HG02943 (cell line): Measurements from ENCODE around the gene PLD6.
"Not testable (repeated sequence)": the region's sequence is repeated elsewhere in the genome, so short reads cannot be mapped to it uniquely, and the experiment has no call there.

ENCODE experiments used
- ATAC-seq: cut with Tn5 transposase; IDR thresholded peaks from one replicate; pipeline ENCODE4 v1.9.1; 2021; ENCODE audit warnings: mild to moderate bottlenecking, low read depth, moderate library complexity; ENCODE audit not compliant: unreplicated experiment

The PLD6 gene, protein sequence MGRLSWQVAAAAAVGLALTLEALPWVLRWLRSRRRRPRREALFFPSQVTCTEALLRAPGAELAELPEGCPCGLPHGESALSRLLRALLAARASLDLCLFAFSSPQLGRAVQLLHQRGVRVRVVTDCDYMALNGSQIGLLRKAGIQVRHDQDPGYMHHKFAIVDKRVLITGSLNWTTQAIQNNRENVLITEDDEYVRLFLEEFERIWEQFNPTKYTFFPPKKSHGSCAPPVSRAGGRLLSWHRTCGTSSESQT

DNA sequence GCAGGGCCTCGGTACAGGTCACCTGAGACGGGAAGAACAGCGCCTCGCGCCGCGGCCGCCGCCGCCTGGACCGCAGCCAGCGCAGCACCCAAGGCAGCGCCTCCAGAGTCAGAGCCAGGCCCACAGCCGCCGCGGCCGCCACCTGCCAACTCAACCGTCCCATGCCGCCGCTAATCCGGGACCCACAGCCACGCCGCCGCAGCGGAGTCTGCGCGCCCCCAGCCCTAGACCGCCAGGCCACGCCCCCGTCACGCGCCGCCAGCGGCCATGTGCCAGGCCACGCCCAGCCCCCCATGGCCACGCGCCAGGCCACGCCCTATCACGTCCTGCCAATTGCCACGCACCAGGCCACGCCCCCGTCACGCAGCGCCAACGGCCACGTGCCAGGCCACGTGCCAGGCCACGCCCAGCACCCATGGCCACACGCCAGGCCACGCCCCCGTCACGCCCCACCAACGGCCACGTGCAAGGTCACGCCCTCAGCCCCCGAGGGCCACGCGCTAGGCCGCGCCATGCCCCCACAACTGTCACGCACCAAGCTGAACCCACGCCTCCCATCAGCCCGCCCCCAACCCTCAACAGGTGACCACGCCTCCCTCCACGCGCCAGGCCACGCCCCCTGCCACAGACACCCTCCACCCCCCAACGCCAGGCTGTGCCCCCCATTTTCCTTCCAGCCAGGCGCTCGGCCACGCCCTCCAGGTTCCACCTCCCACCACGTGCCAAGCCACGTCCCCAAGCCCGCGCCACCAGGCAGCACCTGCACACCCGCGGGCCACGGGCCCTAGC lies at the start of gene PLD6:
PLD6 (minus strand) TSS at position 210 of the 789 bp plus-strand sequence; CDS start at position 163, 47 bp downstream.
- ATAC-seq = peak; percentile 70

DNA sequence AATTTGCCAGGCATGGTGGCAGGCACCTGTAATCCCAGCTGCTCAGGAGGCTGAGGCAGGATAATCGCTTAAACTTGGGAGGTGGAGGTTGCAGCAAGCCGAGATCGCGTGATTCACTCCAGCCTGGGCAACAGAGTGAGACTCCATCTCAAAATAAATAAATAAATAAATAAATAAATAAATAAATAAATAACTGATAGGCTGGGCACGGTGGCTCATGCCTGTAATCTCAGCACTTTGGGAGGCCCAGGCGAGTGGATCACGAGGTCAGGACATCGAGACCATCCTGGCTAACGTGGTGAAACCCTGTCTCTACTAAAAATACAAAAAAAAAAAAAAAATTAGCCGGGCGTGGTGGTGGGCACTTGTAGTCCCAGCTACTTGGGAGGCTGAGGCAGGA lies 49.6 kb upstream of the PLD6 start:
- not testable (repeated sequence) for ATAC-seq

- no peak for ATAC-seq
Observed at GRCh38 chr17:17254036-17254435, 47.9 kb upstream of the PLD6 start.

DNA sequence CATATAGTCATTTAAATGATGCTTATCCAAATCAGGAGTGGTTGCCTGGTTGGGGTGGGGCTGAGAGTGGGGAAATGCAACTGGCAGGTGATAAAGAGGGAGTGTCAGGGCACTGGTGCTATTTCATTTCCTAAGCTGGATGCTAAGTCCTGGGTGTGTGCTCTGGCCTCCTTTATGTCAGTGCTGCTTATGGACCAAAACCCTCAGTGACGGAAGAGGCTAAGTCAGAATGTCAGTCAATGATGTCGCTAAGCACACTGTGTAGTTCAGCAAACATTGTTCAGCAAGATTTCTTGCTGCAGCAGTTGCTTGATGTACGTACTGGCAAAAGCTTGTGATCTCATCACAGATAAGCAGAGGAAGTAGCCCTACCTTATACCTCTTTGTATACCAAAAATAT lies 47.3 kb upstream of the PLD6 start:
- ATAC-seq = no peak

DNA sequence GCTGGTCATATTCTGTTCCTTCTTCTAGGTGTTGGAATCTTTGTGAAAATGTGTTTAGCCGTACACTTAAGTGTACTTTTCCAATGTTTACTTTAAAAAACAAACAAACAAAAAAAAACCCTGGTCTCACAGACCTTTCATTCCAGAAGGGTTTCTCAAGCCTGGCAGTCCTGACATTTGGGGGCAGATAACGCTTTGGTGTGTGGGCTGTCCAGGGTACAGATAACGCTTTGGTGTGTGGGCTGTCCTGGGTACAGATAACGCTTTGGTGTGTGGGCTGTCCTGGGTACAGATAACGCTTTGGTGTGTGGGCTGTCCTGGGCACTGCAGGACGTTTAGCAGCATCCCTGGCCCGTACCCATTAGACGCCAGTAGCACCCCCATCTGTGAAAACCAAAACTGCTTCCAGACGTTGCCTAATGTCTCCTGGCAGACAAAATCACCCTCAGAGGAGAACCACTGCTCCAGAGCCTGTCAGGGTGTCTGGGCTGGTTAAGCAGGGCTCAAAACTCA lies 46.1 kb upstream of the PLD6 start:
- no peak for ATAC-seq

DNA sequence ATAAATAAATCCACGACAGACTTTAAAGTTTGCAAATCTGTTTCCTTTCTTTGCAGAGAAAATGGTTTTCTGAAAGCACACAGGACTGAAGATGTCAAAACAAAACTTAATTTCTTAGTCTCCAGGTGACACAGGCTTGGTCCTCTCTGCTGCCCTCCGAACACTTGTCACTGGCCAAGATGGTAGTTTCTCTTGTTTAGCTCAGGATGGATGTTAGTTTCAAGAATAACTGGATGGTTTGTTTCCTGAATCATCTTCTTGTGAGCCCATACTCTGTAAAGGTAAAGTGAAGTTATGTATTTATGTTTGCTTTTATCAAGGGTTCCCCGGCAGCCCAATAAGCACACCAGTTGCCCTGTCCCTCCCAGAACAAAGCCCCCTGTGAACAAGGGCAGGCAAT lies 40.7 kb upstream of the PLD6 start:
- no peak for ATAC-seq

- ATAC-seq = no peak
Observed at GRCh38 chr17:17243163-17243562, 37.0 kb upstream of the PLD6 start.

GRCh38 chr17:17242246-17242645 lies 36.1 kb upstream of the PLD6 start:
- ATAC-seq = no peak

- ATAC-seq = no peak
Observed at GRCh38 chr17:17241656-17242055, 35.5 kb upstream of the PLD6 start.

DNA sequence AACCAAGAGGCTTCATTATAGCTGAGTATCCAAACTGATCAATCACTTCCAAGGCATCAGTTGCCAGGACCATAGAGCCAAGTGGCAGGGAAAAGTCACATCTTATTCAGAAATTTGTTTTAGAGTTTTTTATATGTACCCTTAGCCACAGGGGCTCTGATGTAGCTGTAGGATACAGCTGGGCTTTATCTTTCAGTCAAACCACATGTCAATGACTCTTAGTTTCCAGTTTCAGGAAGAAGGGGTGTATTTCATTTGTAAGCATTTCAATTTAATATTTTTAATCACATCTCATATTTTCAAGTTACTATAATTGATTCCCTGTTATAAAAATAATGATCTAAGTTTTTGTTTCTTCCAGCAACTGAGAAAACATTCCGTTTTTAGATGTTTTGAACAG lies 33.7 kb upstream of the PLD6 start:
- no peak for ATAC-seq

- peak; percentile 68 for ATAC-seq
Observed at GRCh38 chr17:17237026-17237799, 31.1 kb upstream of the PLD6 start, which contains the start of gene FLCN. FLCN (minus strand) TSS chr17:17237168; CDS start chr17:17228137, 9,031 bp downstream.

- ATAC-seq = peak; percentile 2
Observed at GRCh38 chr17:17236295-17237025, 30.3 kb upstream of the PLD6 start.

- no peak for ATAC-seq
Observed at GRCh38 chr17:17235212-17236174, 29.4 kb upstream of the PLD6 start.

GRCh38 chr17:17232303-17232621 lies 26.1 kb upstream of the PLD6 start:
- no peak for ATAC-seq

DNA sequence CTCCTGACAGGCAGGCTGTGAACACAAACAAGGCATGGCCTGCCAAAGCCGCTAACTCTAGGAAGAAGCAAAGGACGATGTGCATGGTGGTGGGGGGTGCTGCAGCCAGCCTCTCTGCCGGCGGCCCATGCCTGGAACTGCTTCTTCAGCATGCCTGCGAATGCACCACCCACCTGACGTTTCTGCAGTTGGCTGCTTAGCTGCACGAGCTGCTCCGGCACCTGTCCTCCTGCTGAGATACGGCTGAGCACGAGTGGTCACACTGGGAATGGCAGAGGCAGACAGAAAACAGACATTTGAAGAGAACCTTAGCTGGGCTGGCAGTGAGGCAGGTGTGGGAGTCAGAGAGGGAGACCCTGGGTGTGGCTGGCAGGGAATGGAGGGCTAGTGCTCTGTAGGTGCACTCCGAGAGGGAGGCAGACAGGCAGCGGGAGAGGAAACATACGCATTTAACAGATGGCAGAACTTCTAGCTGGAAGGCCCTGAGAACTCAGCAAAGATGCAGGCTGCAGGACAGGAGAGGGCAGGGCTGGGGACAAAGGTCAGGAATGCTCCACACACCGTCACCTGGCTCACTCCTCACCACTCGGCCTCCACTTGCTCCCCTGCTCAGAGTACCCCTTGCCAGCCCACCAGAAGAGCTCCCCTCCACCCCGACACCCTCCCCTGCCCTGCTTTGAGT lies 25.6 kb upstream of the PLD6 start:
- ATAC-seq = no peak

DNA sequence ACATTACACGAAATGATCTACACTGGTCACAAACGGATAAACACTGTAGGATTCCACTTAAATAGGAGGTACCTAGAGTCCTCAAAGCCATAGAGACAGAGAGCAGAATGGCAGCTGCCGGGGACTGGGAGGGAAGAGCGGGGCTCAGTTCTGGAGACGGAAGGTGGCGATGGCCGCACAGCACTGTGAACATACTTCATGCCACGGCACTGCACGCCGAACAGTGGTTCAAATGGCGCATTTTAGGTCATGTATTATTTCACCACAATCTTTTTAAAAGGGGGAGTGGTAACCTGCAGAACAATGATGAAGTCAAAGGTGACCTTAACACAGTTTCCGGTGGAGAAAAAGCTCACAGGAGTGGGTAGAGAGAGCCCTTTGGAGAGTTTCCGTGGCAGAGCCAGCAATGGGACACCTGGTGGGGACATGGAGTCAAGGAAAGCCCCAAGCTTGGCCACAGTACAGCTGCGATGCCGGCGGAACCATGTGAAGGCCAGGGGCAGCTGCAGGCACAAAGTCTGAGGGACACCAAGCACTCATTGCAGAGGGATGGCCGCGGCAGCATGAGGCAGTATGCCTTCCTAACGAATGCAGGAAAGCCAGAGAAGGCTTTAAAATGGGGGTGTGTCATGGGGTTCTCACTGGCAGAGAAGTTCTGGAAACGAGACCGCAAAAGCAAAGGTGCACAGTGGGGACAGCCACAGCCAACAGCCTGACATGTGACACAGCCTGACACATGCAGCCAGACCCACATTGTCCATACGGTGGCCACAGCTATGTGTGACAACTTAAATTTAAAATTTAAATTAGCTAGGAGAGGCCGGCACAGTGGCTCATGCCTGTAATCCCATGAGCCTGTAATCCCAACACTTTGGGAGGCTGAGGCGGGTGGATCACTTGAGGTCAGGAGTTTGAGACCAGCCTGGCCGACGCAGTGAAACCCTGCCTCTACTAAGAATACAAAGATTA lies 23.6 kb upstream of the PLD6 start:
- ATAC-seq = no peak

- no peak for ATAC-seq
Observed at GRCh38 chr17:17228521-17229279, 22.6 kb upstream of the PLD6 start.
